Caco-2 (cell line): Measurements from ENCODE around the gene HYOU1. TPM values are rescaled to one million over a fixed set of nuclear protein-coding genes. Genes with fewer than 3 reads are reported as not detected.

Source experiments
- BruUV-seq: library from RNA; stranded (reverse); fragments of 400-500 nt; replicated peaks from 2 replicates; lab custom pipeline; 2021; lab: Mats Ljungman, UMichigan
- CTCF ChIA-PET: fragments of 300-600 bp; sonication (Branson Sonifier 250); formaldehyde crosslinking; loops from one replicate; lab custom pipeline; 2022; ENCODE audit warnings: antibody characterized with exemption; lab: Charles Lee
- POLR2A ChIA-PET: fragments of 300-600 bp; sonication (Branson Sonifier 250); formaldehyde crosslinking; loops from one replicate; lab custom pipeline; 2022; ENCODE audit warnings: antibody characterized with exemption; lab: Charles Lee
- DNase-seq, 2 experiments: peaks; one replicate each; pipeline versions ENCODE4 v3.0.0 to v3.0.0-alpha.2; 2020 to 2022
- H3K27me3 ChIP-seq: replicated peaks from 2 replicates; pipeline ENCODE4 v1.6.0; 2011; ENCODE audit warnings: low read length; ENCODE audit not compliant: control insufficient read depth, insufficient read depth
- H3K36me3 ChIP-seq: 2 replicates; pipeline ENCODE4 v1.5.1; 2011; ENCODE audit warnings: low read length; ENCODE audit not compliant: control insufficient read depth, insufficient read depth
- H3K4me1 ChIP-seq: fragments of 250-450 bp; sonication (Bioruptor Pico); 2 replicates; pipeline ENCODE4 v1.5.1; 2020; ENCODE audit warnings: mild to moderate bottlenecking
- H3K4me3 ChIP-seq: 2 replicates; pipeline ENCODE4 v1.5.1; 2011; ENCODE audit warnings: low read depth, mild to moderate bottlenecking, control low read depth, low read length
- H3K9me3 ChIP-seq: fragments of 250-450 bp; sonication (Bioruptor Pico); 2 replicates; pipeline ENCODE4 v1.5.1; 2020; ENCODE audit warnings: mild to moderate bottlenecking, moderate library complexity
- H3K27ac Mint-ChIP-seq: one replicate; pipeline ENCODE4 v1.8.0; 2022; ENCODE audit warnings: mixed read lengths; ENCODE audit not compliant: unreplicated experiment
- H3K27me3 Mint-ChIP-seq: one replicate; pipeline ENCODE4 v1.8.0; 2022; ENCODE audit warnings: mixed read lengths; ENCODE audit not compliant: insufficient read depth, unreplicated experiment
- H3K36me3 Mint-ChIP-seq: one replicate; pipeline ENCODE4 v1.8.0; 2022; ENCODE audit warnings: mild to moderate bottlenecking, mixed read lengths; ENCODE audit not compliant: insufficient read depth, unreplicated experiment
- H3K4me1 Mint-ChIP-seq: one replicate; pipeline ENCODE4 v1.8.0; 2022; ENCODE audit warnings: low read depth, mixed read lengths; ENCODE audit not compliant: unreplicated experiment
- H3K4me3 Mint-ChIP-seq: one replicate; pipeline ENCODE4 v1.8.0; 2022; ENCODE audit warnings: mild to moderate bottlenecking, moderate library complexity, mixed read lengths; ENCODE audit not compliant: unreplicated experiment
- H3K9me3 Mint-ChIP-seq: one replicate; pipeline ENCODE4 v1.8.0; 2022; ENCODE audit warnings: mixed read lengths; ENCODE audit not compliant: unreplicated experiment
- intact Hi-C: fragments of 100-400 bp; cut with micrococcal nuclease; formaldehyde crosslinking; loops from one replicate; pipeline ENCODE4 v1.10.0; 2022; ENCODE audit not compliant: unreplicated experiment
- microRNA-seq: library from miRNA; unstranded; fragments of <30 nt; microRNA quantifications from one replicate; pipeline ENCODE4 v1.2.0, GENCODE V29; 2022
- total RNA-seq: library from RNA; stranded (reverse); gene quantifications from 2 replicates; pipeline ENCODE4 v1.2.3, GENCODE V29; 2022
- TF ChIP-seq, protein P1 (sequence below), 2 experiments: fragments of 200-600 bp in 1 of 2; IDR thresholded peaks; 1 replicate in 1 of 2; 2 replicates in 1 of 2; pipeline versions ENCODE4 v1.5.1 to v1.8.0; 2011 to 2022; ENCODE audit warnings: antibody characterized with exemption in 1 of 2, control low read depth in 1 of 2, inconsistent platforms in 1 of 2, low read depth in 1 of 2, low read length in 1 of 2, mild to moderate bottlenecking in 1 of 2, moderate library complexity in 1 of 2; ENCODE audit not compliant: insufficient read depth in 1 of 2, severe bottlenecking in 1 of 2, unreplicated experiment in 1 of 2

Gene HYOU1
- total RNA-seq, 1 experiment from 2014 or later: 366 TPM

DNA sequence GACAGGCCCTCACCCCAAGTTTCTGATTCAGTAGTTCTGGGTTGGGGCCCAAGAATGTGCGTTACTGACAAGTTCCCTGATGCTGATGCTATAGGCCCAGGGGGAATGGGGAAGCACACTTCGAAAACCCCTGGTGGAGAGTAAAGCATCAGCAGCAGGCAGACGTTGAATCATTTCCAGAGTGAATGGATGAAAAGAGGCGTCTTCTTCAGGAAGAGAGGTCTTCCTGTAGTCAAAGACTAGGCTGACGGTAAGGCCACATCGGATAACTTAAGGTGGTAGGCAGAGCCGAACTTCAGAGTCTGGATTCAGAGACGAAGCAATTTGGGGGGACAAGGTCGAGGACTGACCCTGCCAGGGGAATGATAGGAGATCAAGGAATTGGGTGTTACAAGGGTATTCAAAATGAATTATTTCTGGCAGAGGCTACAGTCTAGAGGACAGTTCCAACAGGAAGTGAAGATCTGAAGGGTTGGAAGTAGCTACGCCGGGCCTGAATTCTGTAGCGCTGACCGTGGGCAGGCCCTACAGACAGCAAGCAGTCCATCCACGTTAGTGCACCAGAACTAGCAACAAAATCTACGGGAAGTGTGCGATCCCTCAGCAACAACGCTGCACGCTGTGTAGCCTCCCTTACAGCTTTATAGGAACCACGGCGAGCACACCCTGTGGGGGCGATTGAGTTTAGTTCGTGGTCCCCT lies 59.9 kb downstream of the HYOU1 start:
- no peaks in the 10 kb centered on the region for H3K9me3 Mint-ChIP-seq
- ChIA-PET CTCF (interaction anchor here (0.6 to 1.2 kb wide), 4 partner anchors 9 to 351 kb away, joined by 3 read pairs; no protein-coding TSS in a partner anchor), POLR2A (interaction anchor here (0.5 to 2.6 kb wide), 17 partner anchors 18 to 376 kb away, joined by 3 to 24 read pairs (median 5); partner anchors contain the start of genes DDX6, DPAGT1, RPS25 and TRAPPC4)
- Histone ChIP-seq H3K36me3 (0 out of 2 replicates have a peak, but pooled peaks cover 10% of the 10 kb centered on the region), H3K27me3 (no peaks in the 10 kb centered on the region), H3K9me3 (0 out of 2 replicates have a peak, but pooled peaks cover 4% of the 10 kb centered on the region), H3K4me1 (peaks cover 17% of the 10 kb centered on the region), H3K4me3 (peak overlapping the region; percentile 75)
- peak overlapping the region; percentile 96 for H3K4me3 Mint-ChIP-seq
- intact Hi-C loops: no loop called here
- peaks cover 24% of the 10 kb centered on the region for H3K4me1 Mint-ChIP-seq
- peak in 1 of 2 experiments; percentile 41 for DNase-seq
- peak overlapping the region; percentile 94 for H3K27ac Mint-ChIP-seq
- peaks cover 46% of the 10 kb centered on the region for H3K36me3 Mint-ChIP-seq
- BruUV-seq: TSS peak; percentile 19
- TF ChIP-seq, protein P1, sequence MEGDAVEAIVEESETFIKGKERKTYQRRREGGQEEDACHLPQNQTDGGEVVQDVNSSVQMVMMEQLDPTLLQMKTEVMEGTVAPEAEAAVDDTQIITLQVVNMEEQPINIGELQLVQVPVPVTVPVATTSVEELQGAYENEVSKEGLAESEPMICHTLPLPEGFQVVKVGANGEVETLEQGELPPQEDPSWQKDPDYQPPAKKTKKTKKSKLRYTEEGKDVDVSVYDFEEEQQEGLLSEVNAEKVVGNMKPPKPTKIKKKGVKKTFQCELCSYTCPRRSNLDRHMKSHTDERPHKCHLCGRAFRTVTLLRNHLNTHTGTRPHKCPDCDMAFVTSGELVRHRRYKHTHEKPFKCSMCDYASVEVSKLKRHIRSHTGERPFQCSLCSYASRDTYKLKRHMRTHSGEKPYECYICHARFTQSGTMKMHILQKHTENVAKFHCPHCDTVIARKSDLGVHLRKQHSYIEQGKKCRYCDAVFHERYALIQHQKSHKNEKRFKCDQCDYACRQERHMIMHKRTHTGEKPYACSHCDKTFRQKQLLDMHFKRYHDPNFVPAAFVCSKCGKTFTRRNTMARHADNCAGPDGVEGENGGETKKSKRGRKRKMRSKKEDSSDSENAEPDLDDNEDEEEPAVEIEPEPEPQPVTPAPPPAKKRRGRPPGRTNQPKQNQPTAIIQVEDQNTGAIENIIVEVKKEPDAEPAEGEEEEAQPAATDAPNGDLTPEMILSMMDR (IDR thresholded peaks at IDR 0.05; ENCODE audit: insufficient read depth in 1 of 2, low read depth in 1 of 2, low read length in 1 of 2, severe bottlenecking in 1 of 2, unreplicated experiment in 1 of 2): peak; percentile 28 to 29
- no peaks in the 10 kb centered on the region for H3K27me3 Mint-ChIP-seq

Small RNAs within 50 kb of the gene (microRNA-seq; reads per million reads assigned to microRNA genes)
- gene MIR3656: not detected

Other genes with a start within 250 kb of the HYOU1 start
- not detected in 2 replicates for gene CXCR5, start 173.3 kb downstream of the HYOU1 start, total RNA-seq
- gene BCL9L, start 131.3 kb downstream of the HYOU1 start, total RNA-seq: 186 and 203 TPM in 2 replicates
- gene UPK2, start 100.9 kb downstream of the HYOU1 start, total RNA-seq: 1.8 and 3.5 TPM in 2 replicates
- not detected in 2 replicates for gene FOXR1, start 85.4 kb downstream of the HYOU1 start, total RNA-seq
- 185 and 194 TPM in 2 replicates for gene CENATAC, start 59.1 kb downstream of the HYOU1 start, total RNA-seq
- 1,811 and 1,967 TPM in 2 replicates for gene RPS25, start 38.9 kb downstream of the HYOU1 start, total RNA-seq
- gene TRAPPC4, start 38.4 kb downstream of the HYOU1 start, total RNA-seq: 118 and 126 TPM in 2 replicates
- gene SLC37A4, start 26.3 kb downstream of the HYOU1 start, total RNA-seq: 97.8 and 108 TPM in 2 replicates
- 43.2 and 47.7 TPM in 2 replicates for gene VPS11, start 10.6 kb upstream of the HYOU1 start, total RNA-seq
- gene HMBS, start 27.7 kb upstream of the HYOU1 start, total RNA-seq: 94.9 and 95.7 TPM in 2 replicates
- 117 and 119 TPM in 2 replicates for gene DPAGT1, start 44.6 kb upstream of the HYOU1 start, total RNA-seq
- 14.7 and 15.4 TPM in 2 replicates for gene C2CD2L, start 50.1 kb upstream of the HYOU1 start, total RNA-seq
- gene HINFP, start 64.4 kb upstream of the HYOU1 start, total RNA-seq: 61.6 and 65.2 TPM in 2 replicates
- gene ABCG4, start 91.8 kb upstream of the HYOU1 start, total RNA-seq: 0.18 TPM in 1 of 2 replicates, not detected in the other
- gene NLRX1, start 111.5 kb upstream of the HYOU1 start, total RNA-seq: 7.2 and 8.0 TPM in 2 replicates
- 9.6 and 10.0 TPM in 2 replicates for gene NHERF4, start 128.3 kb upstream of the HYOU1 start, total RNA-seq
- 52.7 and 53.5 TPM in 2 replicates for gene CBL, start 149.1 kb upstream of the HYOU1 start, total RNA-seq